Measurements from ENCODE around the gene ZMIZ2.
"Not testable (repeated sequence)": the region's sequence is repeated elsewhere in the genome, so short reads cannot be mapped to it uniquely, and the experiment has no call there.

The ZMIZ2 gene

DNA sequence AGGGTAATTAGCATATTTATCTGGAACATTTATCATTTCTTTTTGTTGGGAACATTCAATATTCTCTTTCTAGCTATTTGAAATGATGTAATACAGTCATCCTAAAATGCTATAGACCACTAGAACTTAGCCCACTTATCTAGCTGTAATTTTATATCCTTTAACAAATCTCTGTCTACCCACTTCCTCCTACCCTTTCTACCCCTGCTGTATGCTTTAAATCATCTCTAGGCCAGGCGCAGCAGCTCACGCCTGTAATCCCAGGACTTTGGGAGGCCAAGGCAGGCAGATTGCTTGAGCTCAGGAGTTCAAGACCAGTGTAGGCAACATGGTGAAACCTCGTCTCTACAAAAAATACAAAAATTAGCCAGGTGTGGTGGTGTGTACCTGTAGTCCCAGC lies 25.8 kb downstream of the ZMIZ2 start:
- not testable (repeated sequence) for DNase-seq (ENCODE audit: low read depth)

DNA sequence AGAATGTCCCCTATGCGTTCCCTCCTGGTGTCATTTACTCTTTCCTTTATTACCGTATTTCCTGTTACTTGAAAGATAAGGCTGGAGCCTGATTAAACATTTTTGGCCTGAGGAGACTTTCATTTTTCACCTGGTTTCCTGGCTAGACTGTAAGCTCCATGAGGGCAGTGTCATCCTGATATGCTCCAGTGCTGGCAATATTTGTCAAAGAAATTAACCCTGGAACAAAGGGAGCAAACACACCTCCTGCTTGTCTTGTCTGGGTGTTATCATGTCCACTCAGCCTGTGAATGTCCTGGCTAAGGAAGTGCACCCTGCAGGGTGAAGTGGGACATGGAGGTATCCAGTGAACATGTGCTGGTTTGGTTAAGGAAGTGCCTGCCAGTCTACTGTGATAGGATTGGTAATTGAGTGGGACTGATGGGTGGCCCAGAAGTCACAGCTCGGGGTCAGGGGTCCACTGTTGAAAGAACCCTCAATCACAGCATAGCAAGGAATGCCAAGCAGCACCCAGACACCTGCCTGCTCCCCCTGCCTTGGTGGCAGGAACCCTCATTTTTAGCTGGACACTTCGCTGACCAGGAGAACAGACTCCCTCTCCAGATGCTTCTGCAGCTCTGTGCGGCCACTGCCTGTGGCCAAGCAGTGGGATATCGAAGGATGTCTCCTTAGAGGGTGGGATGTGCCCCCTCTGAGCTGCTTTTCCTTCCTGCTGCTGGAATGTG lies 26.9 kb downstream of the ZMIZ2 start:
- DNase-seq (ENCODE audit: low read depth): no peak

DNA sequence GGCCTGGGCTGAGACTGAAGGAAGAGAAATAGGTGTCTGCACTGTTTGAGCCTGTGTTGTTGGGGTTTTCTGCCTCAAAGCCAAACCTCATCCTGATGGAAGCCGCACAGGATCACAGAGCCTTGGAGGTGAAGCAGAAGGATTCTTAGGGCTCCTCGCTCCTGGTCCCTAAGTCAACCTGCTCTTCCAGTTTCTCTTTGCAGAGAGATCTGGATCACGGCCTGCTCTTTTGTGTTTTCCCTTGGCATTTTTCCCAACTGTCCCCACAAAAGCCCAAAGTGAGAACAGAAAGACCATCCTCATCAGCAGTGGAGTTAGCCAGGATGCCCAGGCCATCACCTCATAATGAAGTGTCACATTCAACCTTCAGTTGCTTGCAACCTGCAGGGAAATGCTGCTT lies 27.6 kb downstream of the ZMIZ2 start:
- DNase-seq (ENCODE audit: low read depth): no peak

DNA sequence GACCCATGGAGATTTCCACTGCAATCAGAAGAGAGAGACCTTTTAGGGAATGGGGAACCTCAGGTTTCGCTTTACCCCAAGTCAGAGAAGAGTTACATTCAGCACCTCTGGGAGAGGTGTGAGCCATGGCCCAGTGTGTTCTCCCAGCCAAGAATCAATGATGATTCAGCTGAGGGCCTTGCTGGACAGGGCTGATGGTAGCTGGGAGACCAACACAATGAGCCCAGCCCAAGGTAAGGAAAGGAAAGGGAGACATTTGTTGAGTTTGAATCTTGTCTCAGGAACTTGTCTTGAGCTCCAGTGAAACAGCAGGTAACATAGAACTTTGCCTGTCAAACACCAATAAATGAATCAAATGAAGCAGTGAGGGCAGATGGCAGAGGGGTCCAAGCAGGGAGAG lies 33.8 kb downstream of the ZMIZ2 start:
- no peak for DNase-seq (ENCODE audit: low read depth)

DNA sequence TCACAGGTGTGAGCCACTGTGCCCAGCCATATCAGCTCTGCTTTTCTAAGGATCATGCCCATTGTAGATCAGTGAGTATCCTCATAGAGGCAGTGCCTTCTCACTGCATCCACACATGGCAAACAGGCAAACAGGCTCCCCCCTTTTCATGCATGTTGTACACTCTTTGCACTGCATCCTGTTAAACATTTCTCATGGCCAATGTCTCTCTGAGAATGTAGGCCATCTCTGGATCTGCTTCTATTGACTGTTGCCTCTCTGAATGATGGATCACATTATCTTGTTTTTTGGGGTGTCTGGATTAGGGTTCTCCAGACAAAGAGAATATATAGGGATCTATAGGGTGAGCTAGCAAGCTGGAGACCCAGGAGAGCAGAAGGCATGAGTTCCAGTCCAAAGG lies 34.8 kb downstream of the ZMIZ2 start:
- DNase-seq (ENCODE audit: low read depth): no peak

DNA sequence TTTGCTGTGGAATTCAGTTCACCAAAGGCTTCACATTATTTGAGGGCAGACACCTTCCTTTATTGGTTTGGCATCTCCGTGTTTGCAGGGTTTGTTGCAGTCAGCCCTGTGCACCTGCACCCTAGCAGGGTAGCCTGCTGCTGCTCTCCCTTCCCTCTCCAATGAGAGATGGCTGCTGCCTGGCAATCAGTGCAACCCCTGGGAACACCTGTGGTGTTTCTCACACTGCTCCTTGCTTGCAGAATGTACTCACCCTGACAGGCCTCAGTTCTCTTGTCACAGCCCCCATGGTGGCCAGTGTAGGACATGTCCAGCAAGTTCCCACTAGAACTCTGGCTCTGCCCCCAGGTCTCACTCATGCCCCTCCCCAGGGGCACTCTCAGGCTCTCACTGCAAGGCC lies 35.7 kb downstream of the ZMIZ2 start:
- no peak for DNase-seq (ENCODE audit: low read depth)

DNA sequence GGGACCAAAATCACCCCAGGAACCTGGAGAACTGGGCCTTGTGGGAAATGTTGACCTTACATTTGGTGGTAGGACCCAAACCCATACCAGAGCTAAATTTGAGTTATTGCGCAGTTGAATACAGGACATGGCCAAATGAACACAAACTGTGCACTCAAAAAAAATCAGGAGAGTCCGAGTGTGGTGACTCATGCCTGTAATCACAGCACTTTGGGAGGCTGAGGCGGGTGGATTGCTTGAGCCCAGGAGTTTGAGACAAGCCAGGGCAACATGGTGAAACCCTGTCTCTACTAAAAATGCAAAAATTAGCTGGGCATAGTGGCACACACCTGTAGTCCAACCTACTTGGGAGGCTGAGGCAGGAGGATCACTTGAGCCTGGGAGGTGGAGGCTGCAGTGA lies 36.6 kb downstream of the ZMIZ2 start:
- DNase-seq (ENCODE audit: low read depth): not testable (repeated sequence)

DNA sequence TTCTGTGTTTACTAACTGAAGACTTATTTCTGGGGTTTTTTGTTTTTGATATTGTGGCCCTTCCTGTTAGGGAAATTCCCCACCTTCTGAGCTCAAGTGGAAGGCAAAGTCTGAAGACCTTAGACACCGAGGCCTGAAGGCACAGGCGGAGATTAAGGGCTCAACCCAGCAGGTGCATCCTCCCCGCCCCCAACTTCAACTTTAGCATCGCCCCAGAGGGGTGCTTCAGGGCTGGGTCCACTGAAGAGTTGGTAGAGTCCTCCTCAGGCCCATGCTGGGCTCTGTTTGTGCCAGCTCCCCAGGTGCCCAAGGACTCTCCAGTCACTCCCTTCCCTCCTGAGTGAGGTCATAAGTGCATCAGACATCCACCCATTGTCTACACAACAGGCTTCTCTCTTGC lies 38.4 kb downstream of the ZMIZ2 start:
- no peak for DNase-seq (ENCODE audit: low read depth)

DNA sequence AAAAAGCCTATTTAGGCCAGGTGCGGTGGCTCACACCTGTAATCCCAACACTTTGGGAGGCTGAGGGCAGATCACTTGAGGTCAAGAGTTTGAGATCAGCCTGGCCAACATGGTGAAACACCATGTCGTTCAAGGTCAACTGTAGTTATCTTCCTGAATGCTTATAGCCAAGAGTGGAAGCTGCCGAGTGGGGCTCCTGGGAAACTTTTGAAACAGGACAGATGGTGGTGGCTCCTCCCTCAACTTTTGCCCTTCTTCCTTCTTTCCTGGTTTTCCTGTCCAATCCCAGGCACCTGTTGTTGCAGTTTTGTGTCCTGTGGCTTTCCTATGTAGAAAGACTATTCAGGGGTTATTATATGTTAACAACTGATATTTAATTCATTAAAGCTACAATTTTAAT lies 39.1 kb downstream of the ZMIZ2 start:
- DNase-seq (ENCODE audit: low read depth): no peak

DNA sequence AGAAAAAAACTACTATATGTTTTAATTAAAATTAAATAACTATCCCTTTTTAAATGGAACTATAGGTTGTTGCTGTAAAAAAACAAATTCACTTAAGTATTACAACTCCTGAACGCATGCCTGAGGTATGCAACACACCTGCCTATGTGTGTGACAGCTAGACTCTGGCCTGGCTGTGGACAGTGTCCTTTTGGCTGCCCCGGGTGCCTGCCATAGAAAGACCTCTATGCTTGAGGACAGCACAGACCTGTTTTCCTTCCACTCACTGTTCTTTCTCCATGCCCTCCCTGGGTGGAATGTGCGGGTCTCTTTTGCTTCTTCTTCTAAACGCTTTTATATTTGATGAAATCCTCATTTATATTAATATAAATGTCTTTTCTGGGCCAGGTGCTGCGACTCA lies 41.3 kb downstream of the ZMIZ2 start:
- DNase-seq (ENCODE audit: low read depth): no peak

DNA sequence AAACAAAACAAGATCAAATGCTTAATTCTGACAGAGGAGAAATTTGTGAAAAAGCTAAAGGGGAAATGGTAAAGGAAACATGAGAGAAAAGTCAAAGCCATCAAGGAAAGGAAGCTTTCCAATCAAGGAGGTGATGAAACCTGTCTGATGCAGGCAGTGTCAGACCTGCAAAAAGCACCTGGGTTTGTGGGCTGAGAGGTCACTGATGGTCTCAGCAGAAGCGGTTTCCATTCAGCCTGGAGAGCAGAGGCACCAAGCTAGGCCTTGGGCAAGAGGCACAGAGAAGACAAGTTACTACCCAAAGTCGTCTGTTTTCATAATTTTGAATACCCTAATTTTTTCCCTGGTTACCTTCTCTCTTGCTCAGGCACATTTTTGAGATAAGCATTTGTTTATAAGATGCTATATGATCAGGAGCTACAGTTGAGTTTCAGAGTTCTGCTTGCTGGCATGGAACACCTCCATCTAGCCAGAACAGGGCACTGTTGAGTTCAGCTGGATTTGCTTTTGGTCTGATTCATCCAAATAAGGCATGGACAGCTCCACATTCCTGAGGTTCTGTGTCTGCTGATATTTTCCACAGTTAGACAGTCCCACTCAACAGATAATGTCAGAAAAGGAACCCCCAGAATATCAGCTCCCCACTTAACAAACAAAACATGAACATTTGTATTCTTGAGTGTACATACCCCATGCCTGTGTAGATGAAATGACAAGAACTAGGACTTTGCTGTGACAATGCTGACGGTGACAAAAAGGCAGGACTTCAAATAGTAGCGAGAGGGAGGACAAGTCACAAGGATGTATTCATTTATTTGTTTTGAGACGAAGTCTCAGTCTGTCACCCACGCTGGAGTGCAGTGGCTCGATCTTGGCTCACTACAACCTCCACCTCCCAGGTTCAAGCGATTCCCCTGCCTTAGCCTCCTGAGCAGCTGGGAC lies 42.9 kb downstream of the ZMIZ2 start:
- no peak for DNase-seq (ENCODE audit: low read depth)

DNA sequence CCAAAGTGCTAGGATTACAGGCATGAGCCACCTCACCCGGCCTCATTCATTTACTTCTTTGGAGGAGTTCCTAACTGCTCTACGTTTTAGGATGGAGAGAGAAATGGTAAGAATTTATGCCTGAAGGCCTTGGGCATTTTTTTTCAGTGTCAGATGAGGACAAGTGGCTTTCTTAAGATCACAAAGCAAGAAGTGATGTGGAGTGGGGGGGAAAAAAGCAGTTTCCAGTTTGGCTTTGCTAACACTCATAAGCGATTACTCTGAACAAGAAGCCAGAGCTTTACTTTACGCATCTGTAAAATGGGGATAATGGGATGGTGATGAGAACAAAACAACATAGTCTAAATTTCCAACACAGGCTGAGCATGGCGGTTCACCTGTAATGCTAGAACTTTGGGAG lies 45.3 kb downstream of the ZMIZ2 start:
- no peak for DNase-seq (ENCODE audit: low read depth)

DNA sequence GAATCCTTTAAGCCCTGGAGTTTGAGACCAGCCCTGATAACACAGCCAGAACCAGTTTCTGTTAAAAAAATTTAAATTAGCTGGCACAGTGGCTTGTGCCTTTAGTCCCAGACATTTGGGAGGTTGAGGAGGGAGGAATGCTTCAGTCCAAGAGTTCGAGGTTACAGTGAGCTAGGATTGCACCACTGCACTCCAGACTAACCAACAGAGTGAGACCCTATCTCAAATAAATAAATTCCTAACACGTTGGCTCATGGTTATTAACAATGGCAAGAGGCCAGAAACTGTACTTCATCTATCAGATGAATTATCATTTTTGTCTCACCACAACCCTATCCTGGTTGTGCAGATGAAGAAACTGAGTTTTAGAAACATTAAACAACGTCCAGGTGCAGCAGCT lies 45.7 kb downstream of the ZMIZ2 start:
- no peak for DNase-seq (ENCODE audit: low read depth)

DNA sequence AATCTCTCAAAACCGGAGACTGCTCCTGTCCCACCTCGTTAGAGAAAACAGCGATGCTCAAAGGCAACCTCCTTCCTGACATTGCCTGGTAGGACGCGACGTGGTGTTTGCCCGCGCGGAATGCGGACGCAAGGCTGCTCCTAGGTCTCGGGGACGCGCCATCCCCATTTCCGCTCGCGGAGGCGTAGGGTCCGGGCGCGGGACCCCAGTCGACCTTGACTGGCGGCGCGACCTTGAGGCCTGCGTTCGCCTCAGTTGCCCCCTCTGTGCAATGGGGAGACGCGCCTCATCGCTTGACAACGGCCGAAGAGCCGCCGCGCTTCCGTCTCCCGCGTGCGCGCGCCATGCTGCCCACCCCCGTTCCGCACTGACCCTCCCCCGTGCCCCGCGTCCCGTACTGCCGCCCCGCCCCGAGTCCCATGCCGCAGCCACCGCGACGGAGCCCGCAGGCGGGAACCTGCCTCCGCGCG lies 47.4 kb downstream of the ZMIZ2 start:
- DNase-seq (ENCODE audit: low read depth): peak; percentile 55

DNA sequence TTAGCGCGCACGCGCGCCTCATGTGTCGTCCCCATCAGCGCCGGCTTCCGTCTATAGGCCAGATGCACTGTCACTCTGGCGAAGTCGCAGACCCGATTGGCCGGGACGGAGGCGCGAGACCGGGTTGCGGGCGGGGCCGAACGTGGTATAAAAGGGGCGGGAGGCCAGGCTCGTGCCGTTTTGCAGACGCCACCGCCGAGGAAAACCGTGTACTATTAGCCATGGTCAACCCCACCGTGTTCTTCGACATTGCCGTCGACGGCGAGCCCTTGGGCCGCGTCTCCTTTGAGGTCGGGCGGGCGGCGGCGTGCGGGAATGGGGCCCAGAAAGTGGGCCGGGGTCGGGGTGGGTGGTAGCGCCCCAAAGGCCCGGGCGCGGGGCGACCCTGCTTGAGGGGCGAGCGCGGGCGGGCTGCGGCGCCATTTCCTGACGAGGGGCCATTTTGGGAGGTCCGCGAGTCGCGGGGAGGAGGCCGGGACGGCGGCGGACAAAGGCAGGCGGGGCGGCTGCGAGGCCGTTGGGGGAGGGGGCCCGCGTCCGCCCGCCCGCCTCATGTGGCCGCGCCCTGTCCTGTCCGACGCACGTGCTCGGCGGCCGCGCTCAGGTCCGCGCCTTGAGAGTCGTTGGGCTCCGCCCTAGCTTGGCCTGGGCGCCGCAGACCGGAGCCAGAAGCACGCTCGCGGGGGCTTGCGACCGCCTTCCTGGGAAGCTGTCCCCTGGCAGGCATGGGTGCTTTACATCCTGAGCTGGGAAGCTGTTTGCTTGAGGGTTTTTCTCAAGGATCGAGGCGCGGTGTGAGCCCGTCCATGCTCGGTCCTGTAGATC lies 48.1 kb downstream of the ZMIZ2 start, which contains the start of gene PPIA:
Gene PPIA, plus strand, starts transcription at position 178 of the 825 bp plus-strand sequence. Its CDS starts 44 bp downstream, at position 222.
- DNase-seq (ENCODE audit: low read depth): peak; percentile 98

DNA sequence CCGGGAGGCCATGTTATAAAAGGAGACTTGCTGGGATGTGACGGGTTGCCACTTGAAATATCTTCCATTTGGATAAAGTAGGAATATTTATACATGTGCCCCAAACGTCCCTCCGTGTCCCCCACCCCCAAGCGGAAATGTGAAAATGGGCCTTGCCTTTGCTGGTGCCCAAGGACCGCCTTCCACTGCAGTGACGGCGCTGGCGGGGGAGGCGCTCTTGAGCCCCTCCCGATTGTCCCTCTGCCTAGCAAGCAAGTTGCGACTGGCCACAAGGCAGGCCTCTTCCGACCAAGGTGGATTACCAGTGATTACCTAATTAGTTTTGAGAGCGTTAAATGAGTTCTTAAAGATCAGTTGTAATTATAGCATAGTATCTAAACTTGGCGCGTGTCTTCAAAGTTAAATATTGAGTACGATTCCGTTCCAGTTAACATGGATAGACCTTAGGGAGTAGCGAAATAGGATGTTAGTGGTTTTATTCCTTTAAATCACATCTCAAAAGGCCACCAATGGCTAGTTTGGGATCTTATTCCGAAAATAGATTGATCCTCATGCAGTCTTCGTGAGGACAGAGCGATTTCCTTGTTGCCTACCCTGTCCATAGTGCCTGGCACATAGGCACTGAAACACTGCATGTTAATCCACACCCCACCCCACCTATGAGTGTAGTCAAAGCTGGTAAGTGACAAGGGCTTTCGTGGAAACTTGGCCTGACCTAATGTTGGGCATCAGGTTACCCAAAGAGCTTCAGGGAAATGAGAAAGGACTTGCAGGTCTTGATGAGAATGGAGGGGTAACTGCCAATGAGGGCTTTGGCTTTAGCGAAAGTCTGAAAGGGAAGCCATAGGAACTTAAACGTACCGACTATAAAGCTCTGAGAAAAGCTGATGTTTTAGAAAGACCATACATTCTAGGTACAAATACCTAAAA lies 48.9 kb downstream of the ZMIZ2 start:
- DNase-seq (ENCODE audit: low read depth): peak; percentile 79

DNA sequence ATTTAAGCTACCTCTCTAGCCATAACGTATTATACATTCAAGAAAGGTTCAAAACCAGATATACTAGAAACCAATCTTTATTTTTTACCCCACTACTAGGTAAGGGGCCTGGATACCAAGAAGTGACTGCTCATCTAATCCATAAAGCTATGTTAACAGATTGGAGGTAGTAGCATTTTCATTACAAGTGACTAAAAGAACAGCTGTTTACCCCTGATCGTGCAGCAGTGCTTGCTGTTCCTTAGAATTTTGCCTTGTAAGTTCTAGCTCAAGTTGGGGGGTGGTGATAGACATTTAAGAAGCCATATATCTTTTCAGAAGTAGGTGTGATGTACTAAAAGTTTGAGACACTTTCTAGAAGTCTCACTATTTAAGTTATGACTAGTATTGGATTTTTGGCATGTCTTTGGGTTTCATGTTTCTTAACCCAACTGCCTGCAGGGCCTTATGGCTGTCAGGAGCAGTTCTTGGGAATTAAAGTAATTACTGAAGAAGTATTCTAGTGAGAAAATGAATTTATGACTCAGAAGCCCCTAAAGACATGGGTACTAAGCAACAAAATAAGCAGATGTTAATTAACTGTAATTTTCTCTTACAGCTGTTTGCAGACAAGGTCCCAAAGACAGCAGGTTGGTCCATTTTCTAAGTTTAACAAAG lies 50.1 kb downstream of the ZMIZ2 start:
- DNase-seq (ENCODE audit: low read depth): no peak

DNA sequence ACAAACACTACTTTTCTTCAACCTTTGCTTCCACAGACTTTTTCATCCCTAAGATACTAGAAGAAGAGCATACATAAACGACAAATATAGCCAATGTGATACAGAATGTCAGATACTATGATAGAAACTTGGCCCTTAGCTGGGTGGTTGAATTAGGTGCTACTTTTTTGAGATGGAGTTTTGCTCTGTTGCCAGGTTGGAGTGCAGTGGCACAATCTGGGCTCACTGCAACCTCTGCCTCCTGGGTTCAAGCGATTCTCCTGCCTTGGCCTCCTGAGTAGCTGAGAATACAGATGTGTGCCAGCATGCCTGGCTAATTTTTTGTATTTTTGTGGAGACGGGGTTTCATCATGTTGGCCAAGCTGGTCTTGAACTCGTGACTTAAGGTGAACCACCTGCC lies 51.3 kb downstream of the ZMIZ2 start:
- DNase-seq (ENCODE audit: low read depth): no peak

DNA sequence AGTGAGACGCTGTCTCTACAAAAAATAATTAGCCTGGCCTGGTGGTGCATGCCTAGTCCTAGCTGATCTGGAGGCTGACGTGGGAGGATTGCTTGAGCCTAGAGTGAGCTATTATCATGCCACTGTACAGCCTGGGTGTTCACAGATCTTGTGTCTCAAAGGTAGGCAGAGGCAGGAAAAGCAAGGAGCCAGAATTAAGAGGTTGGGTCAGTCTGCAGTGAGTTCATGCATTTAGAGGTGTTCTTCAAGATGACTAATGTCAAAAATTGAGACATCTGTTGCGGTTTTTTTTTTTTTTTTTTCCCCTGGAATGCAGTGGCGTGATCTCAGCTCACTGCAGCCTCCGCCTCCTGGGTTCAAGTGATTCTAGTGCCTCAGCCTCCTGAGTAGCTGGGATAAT lies 53.2 kb downstream of the ZMIZ2 start:
- DNase-seq (ENCODE audit: low read depth): no peak

DNA sequence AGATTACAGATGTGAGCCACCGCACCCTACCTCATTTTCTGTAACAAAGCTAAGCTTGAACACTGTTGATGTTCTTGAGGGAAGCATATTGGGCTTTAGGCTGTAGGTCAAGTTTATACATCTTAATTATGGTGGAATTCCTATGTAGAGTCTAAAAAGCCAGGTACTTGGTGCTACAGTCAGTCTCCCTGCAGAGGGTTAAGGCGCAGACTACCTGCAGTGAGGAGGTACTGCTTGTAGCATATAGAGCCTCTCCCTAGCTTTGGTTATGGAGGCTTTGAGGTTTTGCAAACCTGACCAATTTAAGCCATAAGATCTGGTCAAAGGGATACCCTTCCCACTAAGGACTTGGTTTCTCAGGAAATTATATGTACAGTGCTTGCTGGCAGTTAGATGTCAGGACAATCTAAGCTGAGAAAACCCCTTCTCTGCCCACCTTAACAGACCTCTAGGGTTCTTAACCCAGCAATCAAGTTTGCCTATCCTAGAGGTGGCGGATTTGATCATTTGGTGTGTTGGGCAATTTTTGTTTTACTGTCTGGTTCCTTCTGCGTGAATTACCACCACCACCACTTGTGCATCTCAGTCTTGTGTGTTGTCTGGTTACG lies 53.9 kb downstream of the ZMIZ2 start:
- no peak for DNase-seq (ENCODE audit: low read depth)
